Transverse colon (tissue), 4 donors: Measurements from ENCODE around the gene TMEM175. TPM values are rescaled to one million over a fixed set of nuclear protein-coding genes. Genes with fewer than 3 reads are reported as not detected.

Source experiments
- DNase-seq: peaks from one replicate; pipeline ENCODE4 v3.0.0-alpha.2; 2019
- H3K27ac ChIP-seq, 4 donors: fragments of 200-600 bp; sonication (generic); 2 replicates each; pipeline ENCODE4 v1.5.1; 2016 to 2018; ENCODE audit warnings: inconsistent platforms in 4 of 4
- H3K27me3 ChIP-seq: fragments of 200-600 bp; sonication (generic); 2 replicates; pipeline ENCODE4 v1.5.1; 2017; ENCODE audit warnings: inconsistent platforms
- H3K36me3 ChIP-seq, 4 donors: fragments of 200-600 bp; sonication (generic); 2 replicates each; pipeline ENCODE4 v1.5.1; 2017 to 2019; ENCODE audit warnings: inconsistent platforms in 4 of 4
- H3K4me1 ChIP-seq, 4 donors: fragments of 200-600 bp; sonication (generic); 2 replicates each; pipeline ENCODE4 v1.5.1; 2017 to 2020; ENCODE audit warnings: inconsistent platforms in 4 of 4
- H3K4me3 ChIP-seq, 4 donors: fragments of 200-600 bp; sonication (generic); 1 replicate in 1 of 4; 2 replicates in 3 of 4; pipeline versions ENCODE4 v1.5.1 to v1.6.1; 2017 to 2019; ENCODE audit warnings: inconsistent platforms in 4 of 4
- H3K9me3 ChIP-seq, 2 donors: fragments of 200-600 bp; sonication (generic); 2 replicates each; pipeline ENCODE4 v1.5.1; 2017 to 2019; ENCODE audit warnings: inconsistent platforms in 2 of 2
- EP300 ChIP-seq: sonication (generic); formaldehyde crosslinking; IDR thresholded peaks from one replicate; pipeline ENCODE4 v1.6.1; 2017; ENCODE audit warnings: antibody characterized with exemption, low read depth
- POLR2A ChIP-seq: fragments of 450-650 bp; IDR thresholded peaks from one replicate; pipeline ENCODE4 v1.6.1; 2016; ENCODE audit warnings: antibody characterized with exemption, mild to moderate bottlenecking, moderate library complexity
- POLR2AphosphoS5 ChIP-seq, 3 donors: sonication (generic); formaldehyde crosslinking; IDR thresholded peaks; one replicate each; pipeline ENCODE4 v1.6.1; 2016; ENCODE audit warnings: antibody characterized with exemption in 3 of 3
- WGBS, 2 donors: methylation state at CpG; one replicate each; pipeline ENCODE4 v1.1.5; 2018; ENCODE audit warnings: low coverage in 1 of 2; 5-methylcytosine and 5-hydroxymethylcytosine counted together
- in situ Hi-C, 4 donors: fragments of 200-750 bp; cut with MboI; loops; one replicate each; pipeline versions ENCODE4 v1.15.0 to v1.15.1; 2017; ENCODE audit warnings: low sequenced_read_pairs in 3 of 4, low pct_ligation_motif_present in 1 of 4, low pct_unique_long_range_greater_than_20kb in 1 of 4
- intact Hi-C: fragments of 100-400 bp; cut with DNase I; formaldehyde crosslinking; loops from one replicate; pipeline ENCODE4 v1.15.1; 2023; ENCODE audit warnings: low total_unique reads
- total RNA-seq, 4 donors: library from RNA; depleted of rRNA; stranded (reverse); fragments of >200 nt; gene quantifications; one replicate each; pipeline ENCODE4 v1.1.0, GENCODE V29; 2016
- TF ChIP-seq, protein P1 (sequence below), 5 experiments: fragments of 200-600 bp in 3 of 5; fragments of 450-650 bp in 2 of 5; sonication (generic) in 3 of 5; IDR thresholded peaks; 1 replicate in 2 of 5; 2 replicates in 3 of 5; pipeline ENCODE4 v1.5.1; 2016 to 2017; ENCODE audit warnings: antibody characterized with exemption in 5 of 5, inconsistent platforms in 3 of 5, mild to moderate bottlenecking in 2 of 5, moderate library complexity in 1 of 5

TMEM175 gene
- total RNA-seq, 4 donors from 2014 or later, result 44.0 to 116 (median 50.5) TPM

DNA sequence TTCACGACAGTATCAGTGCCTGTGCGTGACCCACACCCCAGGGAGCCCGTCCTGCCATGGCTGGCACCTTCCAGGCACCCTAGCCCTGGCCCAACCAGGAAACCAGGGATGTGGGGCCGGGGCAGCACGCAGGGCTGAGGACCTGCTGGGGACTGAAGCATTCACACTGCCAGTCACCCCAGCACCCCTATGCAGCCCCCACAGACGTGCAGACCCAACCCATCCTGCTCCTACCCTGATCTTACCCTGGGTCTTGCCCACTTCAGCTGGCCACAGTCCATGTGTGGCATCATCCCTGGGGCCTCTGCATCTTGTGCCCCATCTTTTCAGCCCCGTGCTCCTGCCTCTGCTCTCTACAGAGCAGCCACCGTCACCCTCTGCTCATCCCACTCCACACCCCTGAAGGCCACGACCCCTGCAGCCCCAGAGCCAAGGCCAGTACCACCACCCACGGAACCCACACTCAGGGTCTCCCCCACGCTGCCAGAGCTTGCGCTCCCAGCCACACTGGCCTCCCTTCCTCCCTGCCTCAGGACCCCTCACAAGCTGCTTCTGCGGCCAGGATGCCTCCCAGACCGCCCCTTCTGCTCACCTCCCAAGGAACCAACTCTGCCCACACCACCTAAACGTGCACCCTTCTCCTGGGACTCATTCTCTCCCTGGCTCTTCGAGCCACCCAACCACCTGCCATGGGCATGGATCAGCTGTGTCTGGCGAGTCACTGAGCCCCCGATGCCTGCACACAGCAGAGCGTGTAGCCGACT is 25.7 kb upstream of the TMEM175 start:
- Histone ChIP-seq H3K27ac (no peak overlapping the region), H3K36me3 (peaks cover 0 to 19% (median 8%) of the 10 kb centered on the region in 4 donors), H3K4me3 (no peak overlapping the region), H3K27me3 (no peaks in the 10 kb centered on the region), H3K4me1 (no peaks in the 10 kb centered on the region), H3K9me3 (no peaks in the 10 kb centered on the region)
- no peak for TF ChIP-seq POLR2AphosphoS5 (IDR thresholded peaks at IDR 0.05)
- no peak for TF ChIP-seq EP300
- TF ChIP-seq, protein P1, sequence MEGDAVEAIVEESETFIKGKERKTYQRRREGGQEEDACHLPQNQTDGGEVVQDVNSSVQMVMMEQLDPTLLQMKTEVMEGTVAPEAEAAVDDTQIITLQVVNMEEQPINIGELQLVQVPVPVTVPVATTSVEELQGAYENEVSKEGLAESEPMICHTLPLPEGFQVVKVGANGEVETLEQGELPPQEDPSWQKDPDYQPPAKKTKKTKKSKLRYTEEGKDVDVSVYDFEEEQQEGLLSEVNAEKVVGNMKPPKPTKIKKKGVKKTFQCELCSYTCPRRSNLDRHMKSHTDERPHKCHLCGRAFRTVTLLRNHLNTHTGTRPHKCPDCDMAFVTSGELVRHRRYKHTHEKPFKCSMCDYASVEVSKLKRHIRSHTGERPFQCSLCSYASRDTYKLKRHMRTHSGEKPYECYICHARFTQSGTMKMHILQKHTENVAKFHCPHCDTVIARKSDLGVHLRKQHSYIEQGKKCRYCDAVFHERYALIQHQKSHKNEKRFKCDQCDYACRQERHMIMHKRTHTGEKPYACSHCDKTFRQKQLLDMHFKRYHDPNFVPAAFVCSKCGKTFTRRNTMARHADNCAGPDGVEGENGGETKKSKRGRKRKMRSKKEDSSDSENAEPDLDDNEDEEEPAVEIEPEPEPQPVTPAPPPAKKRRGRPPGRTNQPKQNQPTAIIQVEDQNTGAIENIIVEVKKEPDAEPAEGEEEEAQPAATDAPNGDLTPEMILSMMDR (IDR thresholded peaks at IDR 0.05), result no peak
- no peak for TF ChIP-seq POLR2A
- in situ Hi-C loops, result no loop called here
- WGBS, 2 donors, result 89 to 98% methylated on average over 3 to 20 of the region's 20 CpGs
- intact Hi-C loops, result no loop called here
- DNase-seq, result no peak

- WGBS, 2 donors, result 94% methylated on average over 7 of the region's 7 CpGs; no CpG with 5 or more reads in 1 of the 2 donors
- DNase-seq, result no peak
- in situ Hi-C loops, result no loop called here
Measured at GRCh38 chr4:907103-907400, 25.2 kb upstream of the TMEM175 start.

DNA sequence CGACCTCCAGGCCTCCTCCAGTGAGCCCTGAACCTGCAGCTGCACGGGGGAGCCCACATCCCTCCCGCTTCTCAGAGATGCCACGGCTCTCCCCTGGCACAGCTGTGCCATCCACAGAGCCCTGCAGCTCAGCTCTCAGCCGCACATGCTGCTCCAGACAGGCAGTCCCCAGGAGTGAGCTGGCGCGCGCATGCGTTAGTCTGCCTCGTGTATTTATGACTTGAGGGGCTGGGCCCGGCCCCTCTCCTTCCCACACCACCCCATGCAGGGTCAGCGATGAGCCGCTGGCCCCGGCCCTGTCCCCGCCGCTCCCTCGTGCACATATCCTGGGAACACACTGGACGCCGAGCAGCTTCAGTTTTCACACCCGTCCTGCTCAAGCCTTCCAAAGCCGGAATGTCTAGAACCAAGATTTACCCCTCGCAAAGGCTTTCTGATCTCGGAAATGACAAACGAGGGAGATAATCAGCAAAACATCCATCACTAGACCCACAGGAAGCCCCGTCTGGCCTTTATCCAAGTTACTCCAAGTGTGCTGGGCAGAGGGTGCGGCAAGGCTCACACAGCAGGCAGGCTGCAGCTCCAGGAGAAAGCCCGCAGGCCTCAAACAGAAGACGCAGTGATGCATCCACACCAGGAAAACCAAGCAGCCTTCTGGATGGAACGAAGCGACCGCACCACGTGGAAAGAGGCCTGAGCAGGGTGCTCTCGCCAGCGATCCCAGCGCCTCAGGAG is 24.4 kb upstream of the TMEM175 start:
- no peak for DNase-seq
- intact Hi-C loops, result no loop called here
- Histone ChIP-seq H3K4me1 (peaks cover 0 to 10% (median 4%) of the 10 kb centered on the region in 4 donors), H3K36me3 (peaks cover 0 to 28% (median 10%) of the 10 kb centered on the region in 4 donors), H3K9me3 (no peaks in the 10 kb centered on the region), H3K27ac (no peak overlapping the region), H3K27me3 (no peaks in the 10 kb centered on the region), H3K4me3 (no peak overlapping the region)
- 84% methylated on average over 30 of the region's 35 CpGs; no CpG with 5 or more reads in 1 of the 2 donors for WGBS, 2 donors
- in situ Hi-C loops, result no loop called here
- TF ChIP-seq, protein P1 (IDR thresholded peaks at IDR 0.05), result no peak
- TF ChIP-seq POLR2A (no peak), EP300 (no peak), POLR2AphosphoS5 (IDR thresholded peaks at IDR 0.05) (no peak)

More at GRCh38 chr4:907103-907400, 25.2 kb upstream of the TMEM175 start:
- Histone ChIP-seq H3K27me3 (no peaks in the 10 kb centered on the region), H3K27ac (no peak overlapping the region), H3K9me3 (no peaks in the 10 kb centered on the region), H3K4me3 (no peak overlapping the region), H3K4me1 (peaks cover 0 to 4% (median under 1%) of the 10 kb centered on the region in 4 donors), H3K36me3 (peaks cover 0 to 23% (median 8%) of the 10 kb centered on the region in 4 donors)
- intact Hi-C loops, result no loop called here
- TF ChIP-seq POLR2A, result no peak
- TF ChIP-seq EP300, result no peak
- TF ChIP-seq, protein P1 (IDR thresholded peaks at IDR 0.05), result no peak
- no peak for TF ChIP-seq POLR2AphosphoS5 (IDR thresholded peaks at IDR 0.05)

DNA sequence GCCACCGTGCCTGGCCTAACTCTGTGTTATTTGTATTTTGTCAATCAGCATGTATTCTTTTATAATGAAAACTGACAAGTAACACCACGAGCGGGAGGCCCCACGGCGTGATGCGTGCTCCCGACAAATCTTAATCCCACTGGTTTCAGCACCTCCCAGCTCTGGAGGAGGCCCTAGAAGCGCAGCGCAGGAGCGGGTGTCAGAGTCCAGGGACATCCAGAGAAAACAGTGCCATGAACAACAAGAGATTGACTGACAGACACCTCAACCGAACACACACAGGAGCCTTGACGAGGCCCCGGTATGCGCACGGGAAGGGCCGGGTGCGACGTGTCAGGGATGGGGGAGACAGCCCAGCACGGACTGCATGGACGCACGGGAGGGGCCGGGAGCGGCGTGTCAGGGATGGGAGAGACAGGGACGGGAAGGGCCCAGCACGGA is 23.1 kb upstream of the TMEM175 start:
- WGBS, 2 donors, result 95 to 96% methylated on average over 8 to 26 of the region's 26 CpGs

More for the DNA sequence above, 23.1 kb upstream of the TMEM175 start:
- no peaks in the 10 kb centered on the region for H3K9me3 ChIP-seq
- no peak overlapping the region for H3K4me3 ChIP-seq
- peaks cover 0 to 15% (median 7%) of the 10 kb centered on the region in 4 donors for H3K4me1 ChIP-seq
- in situ Hi-C loops (no loop called here), intact Hi-C loops (no loop called here)
- no peaks in the 10 kb centered on the region for H3K27me3 ChIP-seq
- peaks cover 0 to 28% (median 7%) of the 10 kb centered on the region in 4 donors for H3K36me3 ChIP-seq
- TF ChIP-seq POLR2AphosphoS5 (IDR thresholded peaks at IDR 0.05) (no peak), EP300 (no peak), POLR2A (no peak)
- TF ChIP-seq, protein P1 (IDR thresholded peaks at IDR 0.05), result no peak
- H3K27ac ChIP-seq, result no peak overlapping the region
- DNase-seq, result no peak
